Naive thymus-derived CD4-positive, alpha-beta T cell (primary cell): ENCODE results near the gene ZNF576. TPM values are rescaled to one million over a fixed set of nuclear protein-coding genes. Genes with fewer than 3 reads are reported as not detected.

ENCODE experiments used
- ATAC-seq: fragments of 150-1000 bp; cut with Tn5 transposase; 2 replicates; pipeline ENCODE4 v1.10.0; 2021; ENCODE audit warnings: mild to moderate bottlenecking, moderate library complexity
- CTCF ChIA-PET: fragments of 350-600 bp; sonication (Branson Sonifier 250); formaldehyde crosslinking; loops from one replicate; lab custom pipeline; 2021; ENCODE audit warnings: antibody characterized with exemption; lab: Charles Lee
- POLR2A ChIA-PET: fragments of 350-600 bp; sonication (Branson Sonifier 250); formaldehyde crosslinking; loops from one replicate; lab custom pipeline; 2021; ENCODE audit warnings: antibody characterized with exemption, inconsistent platforms; lab: Charles Lee
- DNase-seq, 9 donors: peaks; one replicate each; pipeline versions ENCODE4 v3.0.0 to v3.0.0-alpha.2; 2020 to 2022; ENCODE audit warnings: mixed read lengths in 1 of 9
- H3K27ac ChIP-seq: one replicate; pipeline ENCODE4 v1.7.0; 2013; ENCODE audit warnings: mild to moderate bottlenecking, low read depth, low read length, moderate library complexity
- H3K27me3 ChIP-seq, 2 donors: one replicate each; pipeline ENCODE4 v1.7.0; 2013; ENCODE audit warnings: low read length in 2 of 2, mild to moderate bottlenecking in 2 of 2, moderate library complexity in 2 of 2; ENCODE audit not compliant: control insufficient read depth in 2 of 2, insufficient read depth in 2 of 2
- H3K36me3 ChIP-seq, 3 experiments: 1 replicate in 2 of 3; 2 replicates in 1 of 3; pipeline ENCODE4 v1.7.0; 2013; ENCODE audit warnings: low read length in 3 of 3, mild to moderate bottlenecking in 3 of 3, moderate library complexity in 1 of 3; ENCODE audit not compliant: insufficient read depth in 3 of 3, control insufficient read depth in 2 of 3
- H3K4me1 ChIP-seq, 2 donors: one replicate each; pipeline ENCODE4 v1.7.0; 2013; ENCODE audit warnings: low read length in 2 of 2, mild to moderate bottlenecking in 2 of 2, moderate library complexity in 1 of 2; ENCODE audit not compliant: control insufficient read depth in 2 of 2, insufficient read depth in 2 of 2
- H3K4me3 ChIP-seq: 2 replicates; pipeline ENCODE4 v1.7.0; 2013; ENCODE audit warnings: mild to moderate bottlenecking, low read length
- H3K9me3 ChIP-seq, 3 experiments: 1 replicate in 2 of 3; 2 replicates in 1 of 3; pipeline ENCODE4 v1.7.0; 2013; ENCODE audit warnings: low read length in 3 of 3; ENCODE audit not compliant: control insufficient read depth in 2 of 3
- H3K27ac Mint-ChIP-seq, 9 donors: one replicate each; pipeline ENCODE4 v1.8.0; 2020 to 2022; ENCODE audit warnings: mixed read lengths in 9 of 9, mild to moderate bottlenecking in 8 of 9, moderate library complexity in 5 of 9, inconsistent platforms in 2 of 9
- H3K27me3 Mint-ChIP-seq, 5 donors: one replicate each; pipeline ENCODE4 v1.8.0; 2021 to 2022; ENCODE audit warnings: mixed read lengths in 5 of 5, mild to moderate bottlenecking in 1 of 5
- H3K36me3 Mint-ChIP-seq, 5 donors: one replicate each; pipeline ENCODE4 v1.8.0; 2020 to 2022; ENCODE audit warnings: mixed read lengths in 5 of 5, mild to moderate bottlenecking in 3 of 5, inconsistent platforms in 1 of 5
- H3K4me1 Mint-ChIP-seq, 7 donors: one replicate each; pipeline ENCODE4 v1.8.0; 2020 to 2022; ENCODE audit warnings: mixed read lengths in 7 of 7, mild to moderate bottlenecking in 3 of 7, inconsistent platforms in 1 of 7
- H3K4me3 Mint-ChIP-seq, 10 donors: one replicate each; pipeline ENCODE4 v1.8.0; 2020 to 2022; ENCODE audit warnings: mild to moderate bottlenecking in 10 of 10, mixed read lengths in 10 of 10, moderate library complexity in 6 of 10, inconsistent platforms in 2 of 10
- H3K9me3 Mint-ChIP-seq, 11 donors: one replicate each; pipeline ENCODE4 v1.8.0; 2020 to 2022; ENCODE audit warnings: mixed read lengths in 11 of 11, mild to moderate bottlenecking in 4 of 11, inconsistent platforms in 1 of 11, moderate library complexity in 1 of 11
- intact Hi-C, 2 donors: fragments of 100-400 bp; cut with micrococcal nuclease; formaldehyde crosslinking; loops; one replicate each; pipeline ENCODE4 v1.15.1; 2023
- polyA plus RNA-seq, 2 donors: library from polyadenylated mRNA; unstranded; fragments of 300-500 nt; fragmentation: Illumina TruSeq; gene quantifications; one replicate each; pipeline ENCODE4 v1.2.3, GENCODE V29; 2021
- total RNA-seq, 6 experiments: library from RNA in 5 of 6; stranded (reverse) in 5 of 6; gene quantifications; 1 replicate in 5 of 6; 2 replicates in 1 of 6; pipeline ENCODE4 v1.2.3 and lab custom pipeline; 2021 to 2026

Gene ZNF576
- total and polyA plus RNA-seq, 7 experiments from 2014 or later = 8.6 to 20.6 (median 15.7) TPM

DNA sequence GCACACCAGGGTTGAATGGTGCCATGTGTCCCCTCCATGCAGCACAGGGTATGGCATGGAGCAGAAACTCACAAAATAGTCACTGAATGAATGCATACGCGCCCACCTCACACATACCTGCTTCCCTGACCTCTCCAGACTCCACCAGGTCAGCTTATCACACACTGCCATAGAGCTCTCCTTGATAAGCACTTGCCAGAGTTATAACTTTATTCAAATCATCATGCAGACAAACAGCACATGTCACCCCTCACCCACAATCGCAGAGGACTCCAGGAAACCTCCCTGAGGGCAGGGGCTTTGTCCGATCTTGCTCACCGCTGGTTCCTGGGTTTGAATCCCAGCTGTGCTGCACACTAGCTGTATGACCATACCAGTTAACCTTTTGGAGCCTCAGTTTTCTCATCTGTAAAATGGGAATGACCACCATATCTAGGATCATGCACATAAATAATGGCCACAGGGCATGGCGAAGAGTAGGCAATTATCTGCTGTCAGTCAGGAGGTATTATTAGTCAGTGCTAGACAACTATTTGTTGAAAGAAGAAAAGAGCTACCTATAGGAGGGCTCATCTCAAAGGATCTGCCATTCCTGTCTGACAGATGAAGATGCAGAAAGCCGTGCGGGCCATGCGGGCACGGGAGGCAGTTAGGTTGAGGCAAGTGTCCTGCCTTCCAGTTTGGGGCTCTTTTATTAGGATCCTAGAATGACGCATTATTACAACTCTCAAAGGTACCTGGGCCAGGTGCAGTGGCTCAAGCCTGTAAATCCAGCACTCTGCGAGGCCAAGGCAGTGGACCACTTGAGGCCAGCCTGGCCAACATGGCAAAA lies 35.0 kb upstream of the ZNF576 start:
- peaks cover 31 to 40% of the 10 kb centered on the region in 2 donors for H3K4me1 ChIP-seq
- no peaks in the 10 kb centered on the region for H3K9me3 ChIP-seq
- ChIA-PET CTCF (interaction anchor here (1.0 to 1.8 kb wide), 2 partner anchors 32 to 34 kb away, joined by 3 to 11 read pairs; partner anchors contain the start of genes IRGQ and ZNF576), POLR2A (interaction anchor here (0.5 to 5.8 kb wide), 4 partner anchors 13 to 1841 kb away, joined by 3 to 46 read pairs (median 8); partner anchors contain the start of genes IRGQ, PINLYP, XRCC1 and ZNF576)
- peaks cover 0 to 23% (median 0%) of the 10 kb centered on the region in 3 experiments for H3K36me3 ChIP-seq
- ATAC-seq = no peak
- H3K4me3 ChIP-seq = no peak overlapping the region
- peak overlapping the region; percentile 79 for H3K27ac ChIP-seq
- H3K27ac Mint-ChIP-seq = peak overlapping the region; percentile 75 to 99 (median 96)
- peaks cover 33 to 64% (median 58%) of the 10 kb centered on the region in 7 donors for H3K4me1 Mint-ChIP-seq
- H3K9me3 Mint-ChIP-seq = no peaks in the 10 kb centered on the region
- no peaks in the 10 kb centered on the region for H3K27me3 Mint-ChIP-seq
- intact Hi-C loops = no loop called here
- DNase-seq = no peak
- peaks cover 0 to 30% (median 9%) of the 10 kb centered on the region in 5 donors for H3K36me3 Mint-ChIP-seq
- peak overlapping the region in 9 of 10 donors; percentile 71 to 97 (median 89) for H3K4me3 Mint-ChIP-seq
- no peaks in the 10 kb centered on the region for H3K27me3 ChIP-seq

DNA sequence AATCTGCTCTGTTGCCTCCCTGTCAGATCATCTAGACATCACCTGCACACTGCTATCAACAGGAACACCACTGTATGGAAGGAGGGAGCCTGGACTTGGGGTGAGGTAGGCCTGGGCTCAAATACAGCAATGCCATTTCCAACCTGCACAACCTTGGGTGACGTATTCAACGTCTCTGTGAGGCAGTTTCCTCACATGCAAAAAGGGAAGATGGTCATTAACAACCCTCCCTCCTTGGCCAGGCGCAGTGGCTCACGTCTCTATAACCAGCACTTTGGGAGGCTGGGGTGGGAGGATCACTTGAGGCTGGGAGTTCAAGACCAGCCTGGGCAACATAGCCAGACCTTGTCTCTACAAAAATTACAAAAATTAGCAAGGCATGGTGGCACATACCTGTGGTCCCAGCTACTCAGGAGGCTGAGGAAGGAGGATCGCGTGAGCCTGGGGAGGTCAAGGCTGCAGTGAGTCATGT lies 34.1 kb upstream of the ZNF576 start:
- intact Hi-C loops = loop anchor here (1.0 to 2.0 kb wide), 4 partner anchors 13 to 34 kb away; partner anchors contain the start of genes PINLYP (in 2 of the 2), XRCC1 (in 2 of the 2), ZNF575 (in 2 of the 2) and IRGQ (in 1 of the 2)

DNA sequence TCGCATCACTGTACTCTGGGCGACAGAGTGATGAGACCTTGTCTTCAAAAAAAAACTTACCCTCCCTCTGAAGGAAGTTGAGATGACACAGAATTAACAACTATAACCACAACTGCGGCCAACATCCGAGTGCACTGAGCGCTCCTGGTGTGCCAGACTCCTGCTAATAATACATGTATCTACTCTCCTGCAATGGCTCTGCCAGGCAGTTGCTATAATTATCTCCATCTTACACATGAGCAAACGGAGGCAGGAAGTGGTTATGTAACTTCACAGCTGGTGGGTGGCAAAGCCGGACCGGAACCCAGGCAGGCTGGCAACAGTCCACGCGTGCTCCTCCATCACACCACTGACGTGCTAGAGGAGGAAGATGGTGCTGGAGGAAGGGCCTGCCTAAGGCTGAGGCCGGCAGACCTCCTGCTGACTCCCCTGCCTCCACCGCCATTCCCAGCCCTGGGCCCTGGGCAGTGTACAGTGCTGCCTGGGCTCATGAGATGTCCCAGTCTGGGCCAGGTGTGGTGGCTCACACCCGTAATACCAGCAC lies 33.6 kb upstream of the ZNF576 start:
- peak overlapping the region; percentile 79 for H3K27ac ChIP-seq
- Mint-ChIP-seq H3K4me3 (peak overlapping the region; percentile 63 to 97 (median 87)), H3K27me3 (no peaks in the 10 kb centered on the region), H3K36me3 (peaks cover 0 to 31% (median 9%) of the 10 kb centered on the region in 5 donors), H3K27ac (peak overlapping the region; percentile 75 to 99 (median 96)), H3K4me1 (peaks cover 33 to 65% (median 63%) of the 10 kb centered on the region in 7 donors), H3K9me3 (no peaks in the 10 kb centered on the region)
- DNase-seq (peak; percentile 43 to 83 (median 75)), ATAC-seq (peak; percentile 91)
- no peaks in the 10 kb centered on the region for H3K27me3 ChIP-seq
- intact Hi-C loops = loop anchor here (1.0 to 2.0 kb wide), 4 partner anchors 13 to 34 kb away; partner anchors contain the start of genes PINLYP (in 2 of the 2), XRCC1 (in 2 of the 2), ZNF575 (in 2 of the 2) and IRGQ (in 1 of the 2)
- CTCF ChIA-PET = interaction anchor here (1.1 to 2.2 kb wide), 2 partner anchors 22 to 32 kb away, joined by 4 to 8 read pairs; no protein-coding TSS in a partner anchor
- no peaks in the 10 kb centered on the region for H3K9me3 ChIP-seq
- peaks cover 0 to 19% (median 0%) of the 10 kb centered on the region in 3 experiments for H3K36me3 ChIP-seq
- peaks cover 31 to 40% of the 10 kb centered on the region in 2 donors for H3K4me1 ChIP-seq
- H3K4me3 ChIP-seq = peak overlapping the region; percentile 32
- POLR2A ChIA-PET = interaction anchor here (1.1 to 5.8 kb wide), 4 partner anchors 12 to 33 kb away, joined by 3 to 46 read pairs (median 14); partner anchors contain the start of genes IRGQ, PINLYP, XRCC1 and ZNF575

More for the DNA sequence above, 34.1 kb upstream of the ZNF576 start:
- ATAC-seq (peak; percentile 8), DNase-seq (peak in 3 of 9 donors; percentile 8 to 20 (median 16))
- CTCF ChIA-PET = interaction anchor here (1.1 to 2.2 kb wide), 2 partner anchors 22 to 32 kb away, joined by 4 to 8 read pairs; no protein-coding TSS in a partner anchor
- Histone ChIP-seq H3K27me3 (no peaks in the 10 kb centered on the region), H3K9me3 (no peaks in the 10 kb centered on the region), H3K36me3 (peaks cover 0 to 23% (median 0%) of the 10 kb centered on the region in 3 experiments), H3K4me3 (peak overlapping the region; percentile 32), H3K27ac (peak overlapping the region; percentile 79), H3K4me1 (peaks cover 31 to 40% of the 10 kb centered on the region in 2 donors)
- Mint-ChIP-seq H3K4me1 (peaks cover 33 to 67% (median 63%) of the 10 kb centered on the region in 7 donors), H3K4me3 (peak overlapping the region; percentile 63 to 97 (median 87)), H3K27ac (peak overlapping the region; percentile 75 to 99 (median 96)), H3K27me3 (no peaks in the 10 kb centered on the region), H3K9me3 (no peaks in the 10 kb centered on the region), H3K36me3 (peaks cover 0 to 31% (median 9%) of the 10 kb centered on the region in 5 donors)
- POLR2A ChIA-PET = interaction anchor here (2.8 to 5.8 kb wide), 2 partner anchors 12 to 33 kb away, joined by 12 to 46 read pairs; partner anchors contain the start of genes IRGQ, PINLYP, XRCC1 and ZNF576

DNA sequence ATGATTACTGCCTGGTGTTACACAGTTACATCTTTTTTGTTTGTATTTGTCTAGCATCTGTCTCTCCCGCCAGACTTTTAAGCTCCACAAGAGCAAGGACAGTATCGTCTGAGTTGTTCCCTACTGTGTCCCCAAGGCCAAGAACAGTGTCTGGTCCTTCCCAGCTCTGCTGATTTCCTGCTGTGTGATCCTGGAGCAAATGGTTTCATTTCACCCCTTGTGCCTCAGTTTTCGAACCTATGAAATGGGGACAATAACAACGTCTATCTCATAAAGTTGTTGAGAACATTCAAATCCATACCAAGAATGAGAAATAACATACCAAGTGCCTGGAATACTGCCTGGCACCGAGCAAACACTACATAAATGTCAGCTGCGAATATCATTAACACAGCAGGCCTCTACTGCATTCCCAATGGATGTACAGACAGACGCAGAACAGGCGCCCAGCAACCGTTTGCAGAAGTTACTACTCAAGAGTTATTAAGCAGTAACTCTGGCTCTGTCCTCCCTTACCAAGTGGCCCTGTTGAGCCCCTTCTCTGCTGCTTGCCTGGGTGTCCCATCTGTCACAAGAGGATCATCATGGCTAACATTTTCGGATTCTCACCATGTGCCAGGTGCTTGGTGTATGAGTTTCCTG lies 32.5 kb upstream of the ZNF576 start:
- H3K27ac Mint-ChIP-seq = peak overlapping the region; percentile 75 to 99 (median 96)
- ChIA-PET CTCF (interaction anchor here (2.2 kb wide), 1 partner anchor 31 kb away, joined by 8 read pairs; no protein-coding TSS in a partner anchor), POLR2A (interaction anchor here (0.6 to 5.8 kb wide), 6 partner anchors 9 to 32 kb away, joined by 3 to 46 read pairs (median 8); partner anchors contain the start of genes IRGQ, PINLYP, XRCC1 and ZNF575)
- peak overlapping the region; percentile 79 for H3K27ac ChIP-seq
- no peak for DNase-seq
- H3K36me3 Mint-ChIP-seq = peaks cover 0 to 31% (median 9%) of the 10 kb centered on the region in 5 donors
- H3K36me3 ChIP-seq = peaks cover 0 to 15% (median 0%) of the 10 kb centered on the region in 3 experiments
- H3K27me3 Mint-ChIP-seq = no peaks in the 10 kb centered on the region
- no peaks in the 10 kb centered on the region for H3K9me3 Mint-ChIP-seq
- H3K4me3 ChIP-seq = no peak overlapping the region
- H3K4me1 Mint-ChIP-seq = peaks cover 33 to 65% (median 59%) of the 10 kb centered on the region in 7 donors
- H3K27me3 ChIP-seq = no peaks in the 10 kb centered on the region
- ATAC-seq = no peak
- peak overlapping the region; percentile 1 to 97 (median 82) for H3K4me3 Mint-ChIP-seq
- no peaks in the 10 kb centered on the region for H3K9me3 ChIP-seq
- H3K4me1 ChIP-seq = peaks cover 31 to 40% of the 10 kb centered on the region in 2 donors
- intact Hi-C loops = loop anchor here in 1 of 2 donors (2.0 kb wide), 1 partner anchor 31 kb away; the partner anchor contains the start of gene ZNF575

DNA sequence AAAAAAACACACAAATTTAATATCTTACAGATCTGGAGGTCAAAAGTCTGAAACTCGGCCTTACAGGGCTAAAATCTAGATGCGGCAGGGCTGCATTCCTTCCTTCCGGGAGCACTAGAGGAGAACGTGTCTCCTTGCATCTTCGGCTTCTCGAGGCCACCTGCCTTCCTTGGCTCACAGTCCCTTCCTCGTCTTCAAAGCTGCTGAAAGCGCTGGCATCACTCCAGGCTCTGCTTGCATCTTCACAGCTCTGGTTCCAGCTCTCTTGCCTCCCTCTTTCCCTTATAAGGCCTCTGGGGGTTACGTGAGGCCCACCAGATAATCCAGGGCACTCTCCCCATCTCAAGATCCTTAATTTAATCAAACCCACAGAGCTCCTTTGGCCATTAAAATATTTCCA lies 31.6 kb upstream of the ZNF576 start:
- H3K4me3 ChIP-seq = no peak overlapping the region
- no peaks in the 10 kb centered on the region for H3K27me3 ChIP-seq
- no peaks in the 10 kb centered on the region for H3K27me3 Mint-ChIP-seq
- H3K4me3 Mint-ChIP-seq = peak overlapping the region in 6 of 10 donors; percentile 38 to 85 (median 52)
- DNase-seq (no peak), ATAC-seq (no peak)
- POLR2A ChIA-PET = interaction anchor here (0.9 to 1.7 kb wide), 5 partner anchors 10 to 55 kb away, joined by 3 to 6 read pairs (median 5); partner anchors contain the start of genes IRGQ, XRCC1, ZNF428 and ZNF575
- H3K4me1 ChIP-seq = peaks cover 33 to 40% of the 10 kb centered on the region in 2 donors
- no peaks in the 10 kb centered on the region for H3K9me3 ChIP-seq
- peaks cover 33 to 64% (median 60%) of the 10 kb centered on the region in 7 donors for H3K4me1 Mint-ChIP-seq
- CTCF ChIA-PET = interaction anchor here (0.8 to 1.8 kb wide), 3 partner anchors 10 to 40 kb away, joined by 3 to 8 read pairs (median 3); partner anchors contain the start of gene XRCC1
- H3K36me3 ChIP-seq = peaks cover 0 to 15% (median 0%) of the 10 kb centered on the region in 3 experiments
- no peaks in the 10 kb centered on the region for H3K9me3 Mint-ChIP-seq
- H3K36me3 Mint-ChIP-seq = peaks cover 0 to 31% (median 5%) of the 10 kb centered on the region in 5 donors
- H3K27ac Mint-ChIP-seq = peak overlapping the region; percentile 69 to 99 (median 95)
- no peak overlapping the region for H3K27ac ChIP-seq
- intact Hi-C loops = no loop called here
